HL-60 (cell line): Measurements from ENCODE around the gene SAA2.

Experiments
- CTCF ChIP-seq: IDR thresholded peaks from one replicate; pipeline ENCODE4 v1.5.1; 2011; ENCODE audit warnings: low read length, control low read depth, inconsistent platforms; ENCODE audit not compliant: insufficient read depth
- POLR2AphosphoS5 ChIP-seq: IDR thresholded peaks from 2 replicates; pipeline ENCODE4 v1.6.1; 2012; ENCODE audit warnings: low read depth

GRCh38 chr11:18221274-18221876, 27.1 kb downstream of the SAA2 start:
- TF ChIP-seq CTCF (no peak), POLR2AphosphoS5 (no peak)
